GM23338 (cell line): Measurements from ENCODE around the gene SH3RF3. TPM values are rescaled to one million over a fixed set of nuclear protein-coding genes. Genes with fewer than 3 reads are reported as not detected.

Experiments
- ATAC-seq: fragments of 200-7000 bp; cut with Tn5 transposase; 3 replicates; pipeline ENCODE4 v1.9.1; 2020
- DNase-seq: peaks from one replicate; pipeline ENCODE4 v3.0.0-alpha.2; 2015; ENCODE audit warnings: low spot score
- H2AFZ ChIP-seq: fragments of 200-600 bp; sonication (generic); 2 replicates; pipeline ENCODE4 v1.8.0; 2016; ENCODE audit warnings: antibody characterized with exemption, mild to moderate bottlenecking, moderate library complexity
- H3F3A ChIP-seq: fragments of 200-600 bp; sonication (generic); replicated peaks from 2 replicates; pipeline ENCODE4 v1.8.0; 2017; ENCODE audit warnings: antibody characterized with exemption, mixed run types, low read depth
- H3K27ac ChIP-seq: fragments of 200-600 bp; sonication (generic); 2 replicates; pipeline ENCODE4 v1.6.1; 2016; ENCODE audit warnings: low read depth
- H3K27me3 ChIP-seq: fragments of 200-600 bp; sonication (generic); 2 replicates; pipeline ENCODE4 v1.8.0; 2016; ENCODE audit warnings: mild to moderate bottlenecking, mixed run types, moderate library complexity; ENCODE audit not compliant: insufficient read depth
- H3K36me3 ChIP-seq: fragments of 200-600 bp; sonication (generic); 2 replicates; pipeline ENCODE4 v1.8.0; 2016; ENCODE audit warnings: mild to moderate bottlenecking; ENCODE audit not compliant: insufficient read depth
- H3K4me1 ChIP-seq: fragments of 200-600 bp; sonication (generic); 2 replicates; pipeline ENCODE4 v1.8.0; 2016; ENCODE audit warnings: mild to moderate bottlenecking, moderate library complexity; ENCODE audit not compliant: insufficient read depth
- H3K4me2 ChIP-seq: fragments of 200-600 bp; sonication (generic); 2 replicates; pipeline ENCODE4 v1.7.1; 2017; ENCODE audit warnings: mixed run types
- H3K4me3 ChIP-seq: fragments of 200-600 bp; sonication (generic); 2 replicates; pipeline ENCODE4 v1.6.1; 2016; ENCODE audit warnings: mixed run types
- H3K79me2 ChIP-seq: fragments of 200-600 bp; sonication (generic); replicated peaks from 2 replicates; pipeline ENCODE4 v1.8.0; 2017; ENCODE audit warnings: mild to moderate bottlenecking; ENCODE audit not compliant: insufficient read depth
- H3K9me2 ChIP-seq: fragments of 200-600 bp; sonication (generic); 2 replicates; pipeline ENCODE4 v1.8.0; 2017; ENCODE audit not compliant: insufficient read depth
- H4K20me1 ChIP-seq: fragments of 200-600 bp; sonication (generic); replicated peaks from 2 replicates; pipeline ENCODE4 v1.8.0; 2017; ENCODE audit warnings: mild to moderate bottlenecking; ENCODE audit not compliant: insufficient read depth
- H3K27ac Mint-ChIP-seq: 2 replicates; pipeline ENCODE4 v1.8.0; 2020; ENCODE audit warnings: inconsistent platforms, mild to moderate bottlenecking, moderate library complexity, mixed read lengths
- H3K27me3 Mint-ChIP-seq: 3 replicates; pipeline ENCODE4 v1.8.0; 2022; ENCODE audit warnings: low read depth, mild to moderate bottlenecking, moderate library complexity, mixed read lengths, inconsistent platforms; ENCODE audit not compliant: insufficient read depth, poor library complexity
- H3K36me3 Mint-ChIP-seq: 3 replicates; pipeline ENCODE4 v1.8.0; 2021; ENCODE audit warnings: low read depth, mild to moderate bottlenecking, inconsistent platforms, moderate library complexity, mixed read lengths
- H3K4me1 Mint-ChIP-seq: 3 replicates; pipeline ENCODE4 v1.8.0; 2020; ENCODE audit warnings: mild to moderate bottlenecking, inconsistent platforms, mixed read lengths
- H3K4me3 Mint-ChIP-seq: 3 replicates; pipeline ENCODE4 v1.8.0; 2021; ENCODE audit warnings: moderate library complexity, mild to moderate bottlenecking, inconsistent platforms, mixed read lengths
- H3K9me3 Mint-ChIP-seq: 3 replicates; pipeline ENCODE4 v1.8.0; 2020; ENCODE audit warnings: moderate library complexity, mild to moderate bottlenecking, inconsistent platforms, mixed read lengths
- CREB1 ChIP-seq: fragments of 250-450 bp; sonication (Bioruptor Pico); IDR thresholded peaks from 2 replicates; pipeline ENCODE4 v1.5.0; 2020; ENCODE audit warnings: low read depth, mild to moderate bottlenecking, moderate library complexity
- CTCF ChIP-seq, 2 experiments: fragments of 200-600 bp in 1 of 2; sonication (generic) in 1 of 2; conservative IDR thresholded peaks; 2 replicates each; pipeline versions ENCODE4 v1.5.1 to v1.6.1; 2016 to 2017; ENCODE audit warnings: antibody characterized with exemption in 2 of 2, low read depth in 2 of 2, mild to moderate bottlenecking in 2 of 2, moderate library complexity in 1 of 2
- EZH2 ChIP-seq: fragments of 200-600 bp; sonication (generic); IDR thresholded peaks from one replicate; pipeline ENCODE4 v1.8.0; 2017; ENCODE audit warnings: antibody characterized with exemption, mild to moderate bottlenecking, low read depth; ENCODE audit not compliant: unreplicated experiment
- EZH2phosphoT487 ChIP-seq: fragments of 200-600 bp; sonication (generic); IDR thresholded peaks from one replicate; pipeline ENCODE4 v1.8.1; 2018; ENCODE audit warnings: antibody characterized with exemption; ENCODE audit not compliant: unreplicated experiment
- NANOG ChIP-seq: IDR thresholded peaks from 2 replicates; pipeline ENCODE4 v1.6.1; 2016; ENCODE audit warnings: antibody characterized with exemption, borderline replicate concordance
- POLR2AphosphoS5 ChIP-seq: IDR thresholded peaks from 2 replicates; pipeline ENCODE4 v1.6.1; 2016; ENCODE audit warnings: antibody characterized with exemption, low read depth
- REST ChIP-seq: IDR thresholded peaks from one replicate; pipeline ENCODE4 v1.6.1; 2018; ENCODE audit warnings: antibody characterized with exemption; ENCODE audit not compliant: unreplicated experiment
- STAT1 ChIP-seq: IDR thresholded peaks from one replicate; pipeline ENCODE4 v1.6.1; 2016; ENCODE audit warnings: antibody characterized with exemption; ENCODE audit not compliant: unreplicated experiment
- ZNF114 ChIP-seq: fragments of 250-450 bp; sonication (Bioruptor Pico); IDR thresholded peaks from 2 replicates; pipeline ENCODE4 v1.5.0; 2020; ENCODE audit warnings: mild to moderate bottlenecking, moderate library complexity
- ZNF331 ChIP-seq: fragments of 250-450 bp; sonication (Bioruptor Pico); IDR thresholded peaks from 2 replicates; pipeline ENCODE4 v1.5.0; 2020; ENCODE audit warnings: low read depth, mild to moderate bottlenecking, moderate library complexity
- ZNF462 ChIP-seq: fragments of 250-450 bp; sonication (Bioruptor Pico); IDR thresholded peaks from 2 replicates; pipeline ENCODE4 v1.5.0; 2020; ENCODE audit warnings: mild to moderate bottlenecking, moderate library complexity
- polyA plus RNA-seq: library from polyadenylated mRNA; unstranded; fragments of >200 nt; fragmentation: Nextera tagmentation; extraction: Ambion mirVana; gene quantifications from 2 replicates; pipeline ENCODE4 v1.2.1, GENCODE V29; 2016
- total RNA-seq: library from RNA; depleted of rRNA; stranded (reverse); fragments of >200 nt; shearing (Covaris generic); gene quantifications from 2 replicates; pipeline ENCODE4 v1.2.3, GENCODE V29; 2014
- TF ChIP-seq, protein P1 (sequence below): IDR thresholded peaks from 2 replicates; pipeline ENCODE4 v1.6.1; 2016; ENCODE audit warnings: antibody characterized with exemption

Gene SH3RF3
- total and polyA plus RNA-seq, 2 experiments from 2014 or later, result 0.11 to 0.63 TPM

- H2AFZ ChIP-seq, result no peak overlapping the region
- peaks cover 7% of the 10 kb centered on the region; the same call in 2 of the 3 replicates for H3K4me1 Mint-ChIP-seq
- H3K27ac Mint-ChIP-seq, result no peak overlapping the region
- ATAC-seq (no peak), DNase-seq (no peak)
- H3K4me1 ChIP-seq, result peaks cover 4% of the 10 kb centered on the region; the same call in 1 of the 2 replicates
- H3K27me3 ChIP-seq, result no peaks in the 10 kb centered on the region
- TF ChIP-seq REST, result no peak
- TF ChIP-seq POLR2AphosphoS5, result no peak
- TF ChIP-seq, protein P1, sequence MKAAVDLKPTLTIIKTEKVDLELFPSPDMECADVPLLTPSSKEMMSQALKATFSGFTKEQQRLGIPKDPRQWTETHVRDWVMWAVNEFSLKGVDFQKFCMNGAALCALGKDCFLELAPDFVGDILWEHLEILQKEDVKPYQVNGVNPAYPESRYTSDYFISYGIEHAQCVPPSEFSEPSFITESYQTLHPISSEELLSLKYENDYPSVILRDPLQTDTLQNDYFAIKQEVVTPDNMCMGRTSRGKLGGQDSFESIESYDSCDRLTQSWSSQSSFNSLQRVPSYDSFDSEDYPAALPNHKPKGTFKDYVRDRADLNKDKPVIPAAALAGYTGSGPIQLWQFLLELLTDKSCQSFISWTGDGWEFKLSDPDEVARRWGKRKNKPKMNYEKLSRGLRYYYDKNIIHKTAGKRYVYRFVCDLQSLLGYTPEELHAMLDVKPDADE, result no peak
- TF ChIP-seq NANOG, result no peak
- no peak for TF ChIP-seq STAT1
- TF ChIP-seq ZNF114 (CRISPR knock-in tag), result no peak
- no peak for TF ChIP-seq CTCF (conservative IDR thresholded peaks at IDR 0.05; ENCODE audit: low read depth in 2 of 2)
- no peak for TF ChIP-seq ZNF331 (CRISPR knock-in tag)
- TF ChIP-seq CREB1 (CRISPR knock-in tag), result no peak
- no peak for TF ChIP-seq EZH2phosphoT487
- TF ChIP-seq EZH2, result no peak
- TF ChIP-seq ZNF462 (CRISPR knock-in tag), result no peak
- H3K9me2 ChIP-seq, result 0 out of 2 replicates have a peak, but pooled peaks cover 4% of the 10 kb centered on the region
- no peaks in the 10 kb centered on the region for H3K36me3 ChIP-seq
- H3K4me2 ChIP-seq, result no peak overlapping the region
- no peaks in the 10 kb centered on the region for H4K20me1 ChIP-seq
- H3F3A ChIP-seq, result no peaks in the 10 kb centered on the region
- H3K79me2 ChIP-seq, result no peaks in the 10 kb centered on the region
- H3K4me3 Mint-ChIP-seq, result no peak overlapping the region
- H3K36me3 Mint-ChIP-seq, result no peaks in the 10 kb centered on the region
- H3K9me3 Mint-ChIP-seq, result no peaks in the 10 kb centered on the region
- H3K27ac ChIP-seq, result no peak overlapping the region
- H3K27me3 Mint-ChIP-seq, result peaks cover 5% of the 10 kb centered on the region
- no peak overlapping the region for H3K4me3 ChIP-seq
These were observed 288.8 kb downstream of the SH3RF3 start for GRCh38 chr2:109417701-109418335.
